HUDEP-2 (cell line): Measurements from ENCODE around the gene PAX7.
"Not testable (repeated sequence)": the region's sequence is repeated elsewhere in the genome, so short reads cannot be mapped to it uniquely, and the experiment has no call there.

Source experiments
- DNase-seq, 76 experiments: peaks; one replicate each; lab custom pipeline; 2025; ENCODE audit not compliant: unreplicated experiment in 76 of 76; lab: John Stamatoyannopoulos, UW

Gene PAX7

GRCh38 chr1:18723701-18724411, 93.2 kb downstream of the PAX7 start:
- DNase-seq, result no peak

DNA sequence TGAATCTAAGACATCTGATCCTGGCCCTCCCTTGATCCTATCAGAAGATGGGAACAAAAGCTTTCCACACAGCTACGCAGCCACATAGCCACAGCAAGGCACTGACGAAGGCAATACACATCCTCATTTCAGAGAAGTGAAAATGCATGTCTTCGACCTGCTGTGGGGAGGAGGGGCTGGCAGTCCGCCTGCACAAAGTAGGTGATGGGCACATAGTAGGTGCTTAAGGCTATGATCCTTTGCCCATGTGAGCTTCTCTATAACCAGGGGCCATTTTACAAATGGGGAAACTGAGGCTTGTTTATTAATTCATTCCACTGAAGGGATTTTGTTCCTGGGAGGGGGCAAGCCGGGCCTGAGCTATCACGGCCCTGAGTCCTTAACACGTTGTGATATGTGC, 94.2 kb downstream of the PAX7 start:
- DNase-seq, result no peak

DNA sequence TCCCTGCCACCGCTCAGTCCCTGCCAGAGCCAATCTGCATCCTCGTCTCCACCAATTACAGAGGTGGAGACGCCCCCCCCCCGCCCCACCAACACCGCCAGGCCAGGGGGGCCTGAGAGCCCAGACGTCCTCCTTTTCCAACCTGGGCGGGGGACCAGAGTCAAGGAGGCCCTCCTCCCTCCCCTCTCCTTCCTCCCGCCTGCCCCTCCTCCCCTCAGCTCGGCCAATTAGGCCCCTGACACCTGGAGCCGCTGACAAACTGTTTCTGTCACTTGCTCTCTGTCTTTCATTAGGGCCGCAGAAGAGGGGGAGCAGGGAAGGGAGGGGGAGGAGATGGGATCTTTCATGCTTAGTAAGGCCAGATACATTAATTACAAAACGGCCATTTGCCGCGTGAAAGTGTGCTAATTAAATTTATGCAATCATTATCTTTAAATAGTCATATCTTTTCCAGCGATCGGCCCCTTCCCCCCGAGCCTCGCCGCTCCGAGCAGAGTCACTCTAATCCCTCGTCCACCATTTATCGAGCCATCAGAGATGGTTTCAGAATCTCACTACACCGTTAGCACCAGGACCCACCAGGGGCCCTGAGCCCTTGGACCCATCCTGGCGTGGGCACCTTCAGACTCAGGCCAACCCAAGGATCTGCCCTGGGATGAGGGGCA, 94.7 kb downstream of the PAX7 start:
- DNase-seq, result no peak

- no peak for DNase-seq
These were observed 95.7 kb downstream of the PAX7 start for GRCh38 chr1:18726368-18726767.

- DNase-seq, result no peak
These were observed 97.3 kb downstream of the PAX7 start for GRCh38 chr1:18727956-18728355.

DNA sequence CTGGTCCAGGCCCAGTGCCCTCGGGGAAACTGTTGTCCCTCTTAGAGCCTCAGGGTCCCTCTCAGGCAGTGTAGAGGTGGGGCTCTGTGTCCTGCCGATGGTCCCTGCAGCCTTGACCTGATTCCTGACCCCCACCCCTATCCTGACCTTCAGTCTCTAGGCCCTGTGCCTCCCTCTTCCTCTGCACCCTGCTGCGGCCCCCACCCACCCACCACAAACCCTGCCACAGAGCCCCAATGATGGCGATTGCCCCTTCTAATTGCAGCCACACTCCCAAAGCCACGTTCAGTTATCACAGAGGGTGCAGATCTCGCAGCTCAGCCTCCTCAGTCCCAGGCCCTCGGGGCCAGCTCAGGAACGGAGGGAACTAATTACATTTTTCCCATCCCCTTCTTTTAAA, 99.7 kb downstream of the PAX7 start:
- DNase-seq, result no peak

DNA sequence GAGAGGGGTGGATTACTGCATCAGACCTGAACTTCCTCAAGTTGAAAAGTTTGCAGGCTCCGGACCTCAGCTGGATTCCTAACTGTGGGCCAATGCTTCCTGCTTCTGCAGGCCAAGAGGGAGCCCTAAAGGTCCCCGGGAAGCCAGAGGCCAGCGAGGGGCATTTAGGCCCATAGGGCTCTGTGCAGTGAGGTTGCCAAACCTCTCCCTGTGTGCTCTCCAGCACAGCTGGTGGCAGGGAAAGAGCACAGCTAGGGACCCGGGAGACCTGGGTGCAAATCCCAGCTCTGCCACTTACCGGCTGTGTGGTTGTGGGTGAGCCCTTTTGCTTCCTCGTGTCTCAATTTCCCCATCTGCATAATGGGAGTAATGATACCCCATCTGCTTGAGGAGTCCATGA, 100.5 kb downstream of the PAX7 start:
- no peak for DNase-seq

DNA sequence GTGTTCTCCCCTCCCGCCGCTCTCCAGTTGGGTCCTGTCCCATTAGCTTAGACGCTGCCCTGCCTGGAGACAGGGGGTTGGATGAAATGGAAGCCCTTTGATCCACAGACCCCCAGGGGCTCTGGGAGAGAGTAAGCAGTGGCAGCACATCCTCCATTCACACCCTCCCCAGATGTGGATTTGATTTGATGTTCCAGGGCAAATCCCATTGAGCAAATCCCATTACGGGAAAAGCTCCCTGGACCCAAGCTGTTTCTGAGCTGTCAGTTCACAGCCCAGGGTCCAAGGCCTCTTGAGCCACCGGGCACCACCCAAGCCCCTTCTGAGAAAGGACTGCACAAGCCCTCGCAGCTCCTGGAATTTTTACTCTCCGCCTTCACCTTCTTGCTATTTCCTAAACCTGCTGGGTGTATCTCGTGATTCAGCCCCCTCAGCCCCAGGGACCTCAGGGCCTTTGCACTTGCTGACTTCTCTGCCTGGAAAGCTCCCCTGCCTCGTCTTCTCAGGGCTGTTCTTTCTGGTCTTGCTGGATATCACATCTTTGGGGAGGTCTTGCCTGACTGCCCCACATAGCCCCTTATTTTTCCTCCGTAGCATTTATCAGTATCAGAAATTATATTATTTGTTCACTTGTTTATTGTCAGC, 101.1 kb downstream of the PAX7 start:
- no peak for DNase-seq

DNA sequence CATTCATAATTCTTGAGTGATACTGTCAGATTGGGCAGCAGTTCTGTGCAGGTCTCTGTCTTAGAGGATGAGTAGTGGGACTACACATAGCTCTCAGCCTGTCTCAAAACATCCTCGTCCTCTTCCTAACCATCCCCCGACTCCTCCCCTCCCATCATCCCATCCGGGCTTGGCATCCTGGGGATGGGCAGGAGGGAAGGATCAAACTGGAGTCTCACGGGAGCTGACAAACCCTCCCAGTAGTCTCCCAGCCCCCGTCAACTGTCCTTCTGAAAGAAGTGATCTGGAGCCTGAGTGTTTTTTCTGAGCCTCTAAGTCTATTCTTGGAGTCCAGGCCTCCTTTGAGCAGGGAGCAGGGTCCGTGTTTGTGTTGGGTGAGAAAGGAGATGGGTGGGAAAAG, 102.0 kb downstream of the PAX7 start:
- no peak for DNase-seq

DNA sequence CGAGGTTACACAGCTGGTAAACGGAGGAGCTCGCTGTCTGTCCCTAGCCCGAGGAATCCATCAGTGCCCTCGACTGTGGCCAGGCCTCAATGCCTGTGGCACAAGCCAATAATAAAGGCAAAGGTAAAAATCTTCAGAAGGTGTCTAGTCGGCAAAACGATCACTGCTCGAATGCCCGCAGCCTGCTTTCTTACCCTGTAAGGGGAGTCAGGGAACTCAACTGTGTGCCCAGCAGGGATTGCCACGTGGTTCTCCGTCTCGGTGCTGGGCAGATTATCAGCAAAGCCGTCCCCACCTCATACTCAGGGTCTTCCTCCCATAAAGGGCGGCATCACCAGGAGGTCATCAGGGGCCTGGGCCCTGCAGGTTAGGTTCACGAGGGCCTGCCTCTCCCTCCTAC, 103.4 kb downstream of the PAX7 start:
- DNase-seq, result no peak

- DNase-seq, result no peak
These were observed 104.0 kb downstream of the PAX7 start for GRCh38 chr1:18734461-18735223.

GRCh38 chr1:18735224-18735997, 104.8 kb downstream of the PAX7 start:
- no peak for DNase-seq

DNA sequence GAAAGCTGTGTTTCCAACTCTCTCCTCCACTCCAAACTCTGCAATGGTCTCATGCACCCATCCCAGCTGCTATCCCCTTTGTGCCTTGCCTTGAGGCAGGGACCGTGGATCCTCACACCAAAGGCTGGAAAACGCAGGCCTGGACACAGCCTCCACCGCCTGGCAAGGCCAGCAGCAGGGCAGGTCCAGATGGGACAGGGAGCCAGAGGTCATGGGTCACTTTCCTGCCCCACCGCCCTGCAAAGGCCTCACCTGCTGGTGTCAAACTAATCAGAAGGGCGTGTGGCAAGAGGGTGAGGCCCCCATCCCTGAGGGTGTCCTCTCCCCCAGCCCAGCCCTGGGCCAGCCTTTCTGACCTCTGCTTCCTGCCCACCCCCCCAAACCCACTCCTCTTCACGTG, 106.3 kb downstream of the PAX7 start:
- DNase-seq, result no peak

DNA sequence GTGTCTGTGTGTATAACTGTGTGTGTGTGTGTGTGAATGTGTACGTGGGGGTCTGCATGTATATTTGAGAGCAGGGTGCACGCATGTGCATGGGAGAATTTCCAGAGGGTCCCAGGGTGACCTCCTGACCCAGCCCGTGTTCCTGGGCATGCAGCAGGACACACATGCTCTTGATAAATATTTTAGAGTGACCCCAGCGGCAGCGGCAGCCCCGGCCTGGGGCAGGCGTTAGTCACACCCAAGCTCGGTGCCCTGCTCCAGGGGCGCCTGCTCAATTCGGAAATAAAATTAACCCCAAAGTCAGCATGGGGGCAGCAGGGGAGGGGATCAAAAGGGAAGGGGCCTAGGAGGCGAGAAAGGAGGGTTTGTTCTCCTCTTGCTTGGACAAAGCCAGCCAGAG, 107.5 kb downstream of the PAX7 start:
- DNase-seq, result no peak

DNA sequence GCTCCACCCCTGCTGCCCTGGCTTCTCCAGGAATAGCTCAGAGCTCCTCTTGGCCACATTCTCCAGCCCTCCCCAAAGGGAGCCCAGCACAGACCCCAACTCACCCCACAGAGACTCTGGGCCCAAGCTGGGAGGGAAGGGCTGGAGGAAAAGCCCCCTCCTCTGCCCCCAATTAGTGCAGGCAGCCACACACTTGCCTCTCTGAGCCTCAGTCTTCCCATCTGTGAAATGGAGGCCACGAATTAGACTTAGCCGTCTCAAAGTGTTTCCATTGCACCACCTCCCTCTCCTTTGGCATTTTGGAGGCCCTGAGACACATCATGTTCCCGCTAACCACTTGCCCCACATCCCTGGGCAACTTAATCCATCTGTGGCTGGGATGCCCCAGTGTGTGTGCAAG, 108.0 kb downstream of the PAX7 start:
- DNase-seq, result no peak

GRCh38 chr1:18739408-18739807, 108.8 kb downstream of the PAX7 start:
- DNase-seq, result no peak

GRCh38 chr1:18739897-18740296, 109.3 kb downstream of the PAX7 start:
- DNase-seq, result no peak

- DNase-seq, result no peak
These were observed 110.0 kb downstream of the PAX7 start for GRCh38 chr1:18740617-18741016.

GRCh38 chr1:18743233-18743632, 112.6 kb downstream of the PAX7 start:
- DNase-seq, result no peak

DNA sequence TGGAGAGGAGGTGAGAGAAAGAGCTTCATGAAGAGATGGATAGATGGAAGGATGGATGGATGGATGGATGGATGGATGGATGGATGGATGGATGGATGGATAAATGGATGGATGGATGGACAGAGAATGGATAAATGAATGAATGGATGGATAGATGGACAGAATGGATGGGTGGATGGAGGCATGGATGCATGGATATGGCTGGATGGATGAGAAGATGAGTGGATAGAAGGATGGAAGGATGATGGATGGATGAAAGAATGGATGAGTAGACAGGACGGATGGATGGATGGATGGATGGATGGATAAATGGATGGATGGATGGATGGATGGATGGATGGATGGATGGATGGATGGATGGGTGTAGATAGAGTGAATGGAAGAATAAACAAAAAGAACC, 113.7 kb downstream of the PAX7 start:
- DNase-seq, result not testable (repeated sequence)

- no peak for DNase-seq
These were observed 116.3 kb downstream of the PAX7 start for GRCh38 chr1:18746981-18747380.
